ENCODE data around the gene RPS6KA4. TPM values are rescaled to one million over a fixed set of nuclear protein-coding genes. Genes with fewer than 3 reads are reported as not detected.

RPS6KA4 gene
- total RNA-seq, 5 donors from 2014 or later (not counting 1 experiment from before 2014, with no cell fraction given): 16.5 to 48.7 (median 43.7) TPM

DNA sequence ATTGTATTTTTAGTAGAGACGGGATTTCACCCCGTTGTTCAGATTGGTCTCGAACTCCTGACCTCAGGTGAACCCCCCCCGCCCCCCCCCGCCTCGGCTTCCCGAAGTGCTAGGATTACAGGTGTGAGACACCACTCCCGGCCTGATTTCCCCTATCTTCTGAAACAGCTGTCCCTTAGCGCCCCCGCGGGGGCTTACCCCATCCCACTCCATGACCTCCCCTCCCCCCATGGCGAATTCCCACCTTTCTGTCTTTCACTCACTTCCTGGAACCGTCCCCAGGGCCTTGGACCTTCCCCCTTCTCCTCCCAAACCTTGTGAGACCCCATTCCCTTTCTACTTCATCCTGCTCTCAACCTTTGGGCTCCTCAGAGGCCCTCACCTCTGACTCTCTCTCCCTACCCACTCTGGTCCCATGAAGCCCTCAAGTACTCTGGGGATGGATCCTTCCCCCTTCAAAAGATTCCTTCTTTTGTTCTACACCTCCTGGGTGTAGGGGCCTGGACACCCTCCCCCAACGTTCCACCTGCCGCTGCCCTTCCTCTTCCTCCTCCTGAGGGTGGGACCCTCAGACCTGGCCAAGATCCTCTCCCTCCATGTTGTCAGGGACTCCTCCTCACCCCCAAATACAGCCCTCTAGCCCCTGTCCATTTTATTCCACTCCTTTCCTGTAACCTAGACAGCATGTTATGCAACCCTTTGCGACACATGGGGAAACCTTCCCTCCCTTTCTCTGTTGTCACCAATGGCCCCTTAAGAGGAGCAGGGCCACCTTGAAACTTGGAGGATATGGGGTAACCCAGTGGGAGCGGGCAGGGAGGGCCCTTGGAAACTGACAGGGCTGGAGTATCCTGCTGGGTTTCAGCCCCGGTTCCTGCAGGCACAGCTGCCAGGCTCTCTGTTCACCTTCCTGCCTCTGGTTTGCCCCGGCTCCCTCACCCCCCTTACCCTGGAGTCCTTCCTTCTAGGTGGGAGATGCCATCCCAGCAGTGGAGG is 39.9 kb upstream of the RPS6KA4 start:
- ChIA-PET POLR2A (interaction anchor here (0.6 to 1.3 kb wide), 4 partner anchors 19 to 1447 kb away, joined by 3 to 6 read pairs (median 4); partner anchors contain the start of gene CCDC88B (in 1 of the 2)), CTCF (interaction anchor here (0.7 to 2.6 kb wide), 8 partner anchors 13 to 1750 kb away, joined by 3 to 41 read pairs (median 16); partner anchors contain the start of genes CATSPERZ (in 1 of the 2), CCDC88B (in 1 of the 2), ESRRA (in 1 of the 2) and NUDT22 (in 1 of the 2))
- Histone ChIP-seq H3K36me3 (ENCODE audit: control insufficient read depth in 2 of 2, extremely low read depth in 1 of 2, insufficient read depth in 1 of 2, low read length in 1 of 2) (peaks cover 6 to 41% of the 10 kb centered on the region in 2 donors), H3K9me3 (no peaks in the 10 kb centered on the region), H3K27ac (ENCODE audit: low read length) (peak overlapping the region; percentile 98), H3K27me3 (replicated peaks in 1 of 2; ENCODE audit: control insufficient read depth in 2 of 2, extremely low read depth in 1 of 2, insufficient read depth in 2 of 2, low read length in 1 of 2) (no peaks in the 10 kb centered on the region), H3K4me3 (ENCODE audit: control insufficient read depth in 1 of 2, extremely low read depth in 1 of 2, low read length in 1 of 2) (peak overlapping the region; percentile 76 to 79), H3K4me1 (ENCODE audit: control insufficient read depth in 1 of 2, extremely low read depth in 1 of 2, insufficient read depth in 2 of 2, low read length in 2 of 2) (peaks cover 2 to 34% of the 10 kb centered on the region in 2 experiments)
- Mint-ChIP-seq H3K4me3 (peak overlapping the region; percentile 91 to 96 (median 93)), H3K27me3 (no peaks in the 10 kb centered on the region), H3K27ac (peak overlapping the region; percentile 99 to 100), H3K9me3 (no peaks in the 10 kb centered on the region), H3K36me3 (peaks cover 18% of the 10 kb centered on the region), H3K4me1 (peaks cover 22 to 49% (median 33%) of the 10 kb centered on the region in 3 donors)
- DNase-seq (peak in 1 of 35 experiments; percentile 49), ATAC-seq (replicated peaks in 1 of 4) (no peak)
- 33% methylated on average over 9 of the region's 19 CpGs for WGBS (ENCODE audit: insufficient coverage)

DNA sequence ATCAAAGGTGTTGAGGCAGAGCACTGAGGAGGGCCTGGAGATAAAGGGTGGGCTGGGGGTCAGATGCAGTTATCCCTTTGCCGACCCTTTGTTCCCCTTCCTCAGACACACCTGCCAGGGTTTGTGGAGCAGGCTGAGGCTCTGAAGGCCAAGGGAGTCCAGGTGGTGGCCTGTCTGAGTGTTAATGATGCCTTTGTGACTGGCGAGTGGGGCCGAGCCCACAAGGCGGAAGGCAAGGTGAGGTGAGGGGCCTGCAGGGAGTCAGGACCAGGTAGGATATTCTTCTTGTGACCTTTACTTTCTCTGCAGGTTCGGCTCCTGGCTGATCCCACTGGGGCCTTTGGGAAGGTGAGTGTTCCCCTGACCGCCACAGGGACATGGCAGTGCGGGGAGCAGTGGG is 38.4 kb upstream of the RPS6KA4 start:
- Mint-ChIP-seq H3K4me3 (peak overlapping the region in 1 of 3 donors; percentile 28), H3K4me1 (peaks cover 22 to 49% (median 33%) of the 10 kb centered on the region in 3 donors), H3K27ac (no peak overlapping the region), H3K36me3 (peaks cover 15% of the 10 kb centered on the region), H3K27me3 (no peaks in the 10 kb centered on the region), H3K9me3 (no peaks in the 10 kb centered on the region)
- Histone ChIP-seq H3K4me1 (ENCODE audit: control insufficient read depth in 1 of 2, extremely low read depth in 1 of 2, insufficient read depth in 2 of 2, low read length in 2 of 2) (peaks cover 2 to 34% of the 10 kb centered on the region in 2 experiments), H3K4me3 (ENCODE audit: control insufficient read depth in 1 of 2, extremely low read depth in 1 of 2, low read length in 1 of 2) (no peak overlapping the region), H3K27ac (ENCODE audit: low read length) (no peak overlapping the region), H3K27me3 (replicated peaks in 1 of 2; ENCODE audit: control insufficient read depth in 2 of 2, extremely low read depth in 1 of 2, insufficient read depth in 2 of 2, low read length in 1 of 2) (no peaks in the 10 kb centered on the region), H3K9me3 (no peaks in the 10 kb centered on the region), H3K36me3 (ENCODE audit: control insufficient read depth in 2 of 2, extremely low read depth in 1 of 2, insufficient read depth in 1 of 2, low read length in 1 of 2) (peaks cover 6 to 26% of the 10 kb centered on the region in 2 donors)
- 86% methylated on average over 5 of the region's 7 CpGs for WGBS (ENCODE audit: insufficient coverage)
- POLR2A ChIA-PET: no interaction called here
- ATAC-seq (replicated peaks in 1 of 4) (no peak), DNase-seq (no peak)
- CTCF ChIA-PET: interaction anchor here in 1 of 2 donors (0.6 kb wide), 1 partner anchor 10 kb away, joined by 3 read pairs; no protein-coding TSS in a partner anchor

DNA sequence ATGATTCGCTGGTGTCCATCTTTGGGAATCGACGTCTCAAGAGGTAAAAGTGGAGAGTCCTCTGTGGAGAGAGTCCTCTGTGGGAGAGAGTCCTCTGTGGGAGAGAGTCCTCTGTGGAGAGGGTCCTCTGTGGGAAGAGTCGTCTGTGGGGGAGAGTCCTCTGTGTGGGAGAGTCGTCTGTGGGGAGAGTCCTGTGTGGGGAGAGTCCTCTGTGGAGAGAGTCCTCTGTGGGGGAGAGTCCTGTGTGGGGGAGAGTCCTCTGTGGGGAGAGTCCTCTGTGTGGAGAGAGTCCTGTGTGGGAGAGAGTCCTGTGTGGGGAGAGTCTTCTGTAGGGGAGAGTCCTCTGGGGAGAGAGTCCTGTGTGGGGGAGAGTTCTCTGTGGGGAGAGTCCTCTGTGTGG is 37.9 kb upstream of the RPS6KA4 start:
- H3K27me3 ChIP-seq (replicated peaks in 1 of 2; ENCODE audit: control insufficient read depth in 2 of 2, extremely low read depth in 1 of 2, insufficient read depth in 2 of 2, low read length in 1 of 2): no peaks in the 10 kb centered on the region
- peaks cover 6 to 25% of the 10 kb centered on the region in 2 donors for H3K36me3 ChIP-seq (ENCODE audit: control insufficient read depth in 2 of 2, extremely low read depth in 1 of 2, insufficient read depth in 1 of 2, low read length in 1 of 2)
- H3K36me3 Mint-ChIP-seq: peaks cover 15% of the 10 kb centered on the region
- H3K27ac Mint-ChIP-seq: no peak overlapping the region
- no peak overlapping the region for H3K4me3 ChIP-seq (ENCODE audit: control insufficient read depth in 1 of 2, extremely low read depth in 1 of 2, low read length in 1 of 2)
- H3K4me1 Mint-ChIP-seq: peaks cover 22 to 49% (median 33%) of the 10 kb centered on the region in 3 donors
- WGBS (ENCODE audit: insufficient coverage): 71% methylated on average over 4 of the region's 5 CpGs
- DNase-seq (no peak), ATAC-seq (replicated peaks in 1 of 4) (no peak)
- no peaks in the 10 kb centered on the region for H3K9me3 ChIP-seq
- no peaks in the 10 kb centered on the region for H3K9me3 Mint-ChIP-seq
- H3K4me3 Mint-ChIP-seq: peak overlapping the region in 2 of 3 donors; percentile 13 to 28
- ChIA-PET CTCF (no interaction called here), POLR2A (no interaction called here)
- H3K27ac ChIP-seq (ENCODE audit: low read length): no peak overlapping the region
- peaks cover 2 to 34% of the 10 kb centered on the region in 2 experiments for H3K4me1 ChIP-seq (ENCODE audit: control insufficient read depth in 1 of 2, extremely low read depth in 1 of 2, insufficient read depth in 2 of 2, low read length in 2 of 2)
- no peaks in the 10 kb centered on the region for H3K27me3 Mint-ChIP-seq

DNA sequence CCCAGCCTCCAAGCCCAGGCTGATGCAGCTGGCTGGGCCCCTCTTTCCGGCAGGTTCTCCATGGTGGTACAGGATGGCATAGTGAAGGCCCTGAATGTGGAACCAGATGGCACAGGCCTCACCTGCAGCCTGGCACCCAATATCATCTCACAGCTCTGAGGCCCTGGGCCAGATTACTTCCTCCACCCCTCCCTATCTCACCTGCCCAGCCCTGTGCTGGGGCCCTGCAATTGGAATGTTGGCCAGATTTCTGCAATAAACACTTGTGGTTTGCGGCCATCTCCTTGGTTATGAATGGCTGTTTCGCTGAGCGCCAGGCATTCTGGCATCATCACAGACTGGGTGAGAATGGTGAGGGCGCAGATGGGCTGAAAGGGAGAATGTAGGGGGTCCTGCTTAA is 37.4 kb upstream of the RPS6KA4 start:
- Mint-ChIP-seq H3K4me3 (no peak overlapping the region), H3K9me3 (no peaks in the 10 kb centered on the region), H3K4me1 (peaks cover 19 to 45% (median 30%) of the 10 kb centered on the region in 3 donors), H3K27ac (no peak overlapping the region), H3K27me3 (no peaks in the 10 kb centered on the region), H3K36me3 (peaks cover 15% of the 10 kb centered on the region)
- ChIA-PET CTCF (no interaction called here), POLR2A (no interaction called here)
- ATAC-seq (replicated peaks in 1 of 4) (no peak), DNase-seq (no peak)
- H3K4me3 ChIP-seq (ENCODE audit: control insufficient read depth in 1 of 2, extremely low read depth in 1 of 2, low read length in 1 of 2): no peak overlapping the region
- H3K27ac ChIP-seq (ENCODE audit: low read length): no peak overlapping the region
- peaks cover 6 to 22% of the 10 kb centered on the region in 2 donors for H3K36me3 ChIP-seq (ENCODE audit: control insufficient read depth in 2 of 2, extremely low read depth in 1 of 2, insufficient read depth in 1 of 2, low read length in 1 of 2)
- H3K27me3 ChIP-seq (replicated peaks in 1 of 2; ENCODE audit: control insufficient read depth in 2 of 2, extremely low read depth in 1 of 2, insufficient read depth in 2 of 2, low read length in 1 of 2): no peaks in the 10 kb centered on the region
- peaks cover 2 to 29% of the 10 kb centered on the region in 2 experiments for H3K4me1 ChIP-seq (ENCODE audit: control insufficient read depth in 1 of 2, extremely low read depth in 1 of 2, insufficient read depth in 2 of 2, low read length in 2 of 2)
- WGBS (ENCODE audit: insufficient coverage): 100% methylated on average over 1 of the region's 5 CpGs
- H3K9me3 ChIP-seq: no peaks in the 10 kb centered on the region

DNA sequence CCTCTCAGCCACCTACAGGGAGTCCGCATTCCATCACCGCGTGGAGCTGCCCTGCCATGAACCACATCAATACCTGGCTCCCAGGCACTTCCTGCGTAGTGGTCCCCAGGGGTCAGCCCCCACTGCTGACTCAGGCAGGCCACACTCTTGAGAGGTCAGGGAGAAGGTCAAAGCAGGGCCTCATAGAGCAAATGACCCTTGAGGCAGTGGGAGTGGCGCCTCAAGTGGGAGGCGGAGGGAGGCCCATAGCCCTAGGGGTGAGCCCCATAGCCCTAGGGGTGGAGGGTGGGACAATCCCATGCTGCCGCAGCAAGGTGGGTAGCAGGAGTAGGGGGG is 36.1 kb upstream of the RPS6KA4 start:
- ATAC-seq (replicated peaks in 1 of 4) (no peak), DNase-seq (no peak)
- Mint-ChIP-seq H3K9me3 (no peaks in the 10 kb centered on the region), H3K27ac (no peak overlapping the region), H3K4me1 (peaks cover 13 to 32% (median 19%) of the 10 kb centered on the region in 3 donors), H3K27me3 (no peaks in the 10 kb centered on the region), H3K36me3 (peaks cover 15% of the 10 kb centered on the region), H3K4me3 (no peak overlapping the region)
- ChIA-PET CTCF (no interaction called here), POLR2A (no interaction called here)
- Histone ChIP-seq H3K36me3 (ENCODE audit: control insufficient read depth in 2 of 2, extremely low read depth in 1 of 2, insufficient read depth in 1 of 2, low read length in 1 of 2) (peaks cover 6 to 22% of the 10 kb centered on the region in 2 donors), H3K27me3 (replicated peaks in 1 of 2; ENCODE audit: control insufficient read depth in 2 of 2, extremely low read depth in 1 of 2, insufficient read depth in 2 of 2, low read length in 1 of 2) (no peaks in the 10 kb centered on the region), H3K4me3 (ENCODE audit: control insufficient read depth in 1 of 2, extremely low read depth in 1 of 2, low read length in 1 of 2) (no peak overlapping the region), H3K9me3 (no peaks in the 10 kb centered on the region), H3K4me1 (ENCODE audit: control insufficient read depth in 1 of 2, extremely low read depth in 1 of 2, insufficient read depth in 2 of 2, low read length in 2 of 2) (peaks cover 2 to 17% of the 10 kb centered on the region in 2 experiments), H3K27ac (ENCODE audit: low read length) (no peak overlapping the region)
- WGBS (ENCODE audit: insufficient coverage): 90% methylated on average over 6 of the region's 7 CpGs

DNA sequence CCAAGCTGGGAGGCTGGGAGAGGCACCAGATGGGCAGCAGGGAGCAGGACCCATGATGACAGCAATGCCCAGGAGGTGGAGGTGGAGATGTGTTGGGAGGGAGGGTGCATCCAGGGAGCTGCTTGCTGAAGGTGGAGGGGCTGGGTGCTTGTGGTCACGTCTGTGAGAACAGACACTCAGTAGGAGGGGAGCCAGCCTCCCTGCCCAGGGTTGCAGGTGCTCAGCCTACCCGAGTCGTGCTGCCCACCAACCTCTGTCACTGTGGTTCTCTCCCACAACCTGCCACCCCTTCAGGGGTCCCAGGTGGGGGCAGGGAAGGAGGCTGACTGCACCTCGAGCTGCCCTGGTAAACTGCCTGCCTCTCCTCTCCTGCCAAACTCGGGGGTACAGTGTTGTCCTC is 35.6 kb upstream of the RPS6KA4 start:
- no peak for DNase-seq
- Mint-ChIP-seq H3K4me1 (peaks cover 9 to 27% (median 17%) of the 10 kb centered on the region in 3 donors), H3K27ac (no peak overlapping the region), H3K36me3 (peaks cover 15% of the 10 kb centered on the region), H3K9me3 (no peaks in the 10 kb centered on the region), H3K27me3 (no peaks in the 10 kb centered on the region), H3K4me3 (no peak overlapping the region)
- peaks cover 2 to 13% of the 10 kb centered on the region in 2 experiments for H3K4me1 ChIP-seq (ENCODE audit: control insufficient read depth in 1 of 2, extremely low read depth in 1 of 2, insufficient read depth in 2 of 2, low read length in 2 of 2)
- POLR2A ChIA-PET: no interaction called here
- CTCF ChIA-PET: interaction anchor here in 1 of 2 donors (1.1 kb wide), 1 partner anchor 54 kb away, joined by 3 read pairs; no protein-coding TSS in a partner anchor
- no peak for ATAC-seq (replicated peaks in 1 of 4)
- peaks cover 6 to 22% of the 10 kb centered on the region in 2 donors for H3K36me3 ChIP-seq (ENCODE audit: control insufficient read depth in 2 of 2, extremely low read depth in 1 of 2, insufficient read depth in 1 of 2, low read length in 1 of 2)
- WGBS (ENCODE audit: insufficient coverage): 20% methylated on average over 2 of the region's 5 CpGs
- H3K27ac ChIP-seq (ENCODE audit: low read length): no peak overlapping the region
- no peaks in the 10 kb centered on the region for H3K27me3 ChIP-seq (replicated peaks in 1 of 2; ENCODE audit: control insufficient read depth in 2 of 2, extremely low read depth in 1 of 2, insufficient read depth in 2 of 2, low read length in 1 of 2)
- H3K4me3 ChIP-seq (ENCODE audit: control insufficient read depth in 1 of 2, extremely low read depth in 1 of 2, low read length in 1 of 2): no peak overlapping the region
- H3K9me3 ChIP-seq: no peaks in the 10 kb centered on the region

Data from T-cell (primary cell).